GM12801 (cell line): ENCODE results near the gene HHAT.

ENCODE experiments used
- CTCF ChIP-seq: IDR thresholded peaks from one replicate; pipeline ENCODE4 v1.5.1; 2011; ENCODE audit warnings: control low read depth; ENCODE audit not compliant: insufficient read length; ENCODE audit errors: extremely low read depth

The HHAT gene

GRCh38 chr1:210489491-210489890 lies 160.8 kb downstream of the HHAT start:
- no peak for TF ChIP-seq CTCF

GRCh38 chr1:210490781-210491180 lies 162.1 kb downstream of the HHAT start:
- TF ChIP-seq CTCF: no peak

- TF ChIP-seq CTCF: no peak
Measured at GRCh38 chr1:210496063-210496462, 167.4 kb downstream of the HHAT start.

- TF ChIP-seq CTCF: no peak
Measured at GRCh38 chr1:210499956-210500355, 171.3 kb downstream of the HHAT start.

GRCh38 chr1:210500831-210501230 lies 172.1 kb downstream of the HHAT start:
- TF ChIP-seq CTCF: no peak

DNA sequence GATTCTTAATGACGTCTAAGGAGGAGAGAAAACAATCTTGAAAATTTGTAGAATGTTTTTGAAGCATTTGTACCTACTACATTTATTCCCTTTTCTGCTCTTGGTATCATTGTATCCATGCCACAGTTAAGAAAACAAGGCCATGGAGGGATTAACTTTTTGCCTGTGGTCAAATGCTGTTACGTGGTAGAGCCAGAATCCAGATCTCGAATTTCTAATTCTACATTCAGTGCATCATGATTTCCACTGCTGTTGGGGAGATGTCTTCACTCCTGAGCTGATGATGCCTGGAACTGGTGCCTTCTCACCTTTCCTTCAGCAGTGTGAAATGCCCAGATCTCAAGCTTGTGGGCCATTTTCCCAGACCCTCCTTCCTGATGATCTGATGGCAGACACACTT lies 175.6 kb downstream of the HHAT start:
- TF ChIP-seq CTCF: no peak

DNA sequence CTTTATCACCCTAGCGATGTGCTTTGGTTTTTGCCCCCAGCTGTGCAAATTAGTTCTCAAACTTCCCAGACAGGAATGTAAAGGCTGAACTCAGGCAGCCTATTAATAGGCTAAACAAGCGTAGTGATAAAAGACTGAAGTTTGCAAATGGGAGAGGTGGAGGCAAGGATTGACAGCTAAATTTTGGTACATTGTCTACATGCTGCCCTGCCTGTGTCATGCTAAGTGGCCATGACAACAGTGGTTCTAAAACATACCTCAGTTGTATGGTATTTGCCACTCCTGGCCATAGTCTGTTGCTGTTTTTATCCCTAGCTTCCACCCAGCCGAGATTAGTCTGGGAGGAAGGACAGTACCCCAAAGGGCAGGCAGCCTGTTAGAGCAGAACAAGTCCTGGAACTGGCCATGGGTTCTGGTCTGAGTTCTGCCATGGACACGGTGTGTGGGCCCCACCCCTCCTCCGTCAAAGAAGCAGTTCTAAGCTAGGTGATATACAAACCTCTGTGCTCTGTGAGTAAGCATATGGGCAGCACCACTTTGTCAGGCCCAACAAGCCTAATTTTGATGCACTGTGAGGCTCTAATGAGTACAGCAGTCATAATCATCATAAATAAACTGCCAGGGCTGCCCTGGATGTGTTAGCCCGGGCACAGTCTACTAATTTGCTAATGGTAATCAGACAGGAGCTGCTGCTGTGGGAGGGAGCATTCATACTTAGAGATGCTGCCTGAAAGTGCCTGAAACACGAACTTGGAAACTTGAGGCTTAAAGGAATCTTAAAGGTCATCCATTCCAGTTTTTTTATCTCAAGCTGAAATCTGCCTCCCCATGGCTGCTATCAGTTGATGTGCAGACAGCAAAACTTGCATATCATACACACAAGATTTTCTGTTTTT lies 177.1 kb downstream of the HHAT start:
- no peak for TF ChIP-seq CTCF
